Measurements from ENCODE around the gene CIAPIN1. TPM values are rescaled to one million over a fixed set of nuclear protein-coding genes. Genes with fewer than 3 reads are reported as not detected.
A peak's percentile ranks its signal among the peaks of the same experiment; 100 is the strongest.

The CIAPIN1 gene
- total RNA-seq, 1 experiment from 2014 or later: 82.8 TPM

DNA sequence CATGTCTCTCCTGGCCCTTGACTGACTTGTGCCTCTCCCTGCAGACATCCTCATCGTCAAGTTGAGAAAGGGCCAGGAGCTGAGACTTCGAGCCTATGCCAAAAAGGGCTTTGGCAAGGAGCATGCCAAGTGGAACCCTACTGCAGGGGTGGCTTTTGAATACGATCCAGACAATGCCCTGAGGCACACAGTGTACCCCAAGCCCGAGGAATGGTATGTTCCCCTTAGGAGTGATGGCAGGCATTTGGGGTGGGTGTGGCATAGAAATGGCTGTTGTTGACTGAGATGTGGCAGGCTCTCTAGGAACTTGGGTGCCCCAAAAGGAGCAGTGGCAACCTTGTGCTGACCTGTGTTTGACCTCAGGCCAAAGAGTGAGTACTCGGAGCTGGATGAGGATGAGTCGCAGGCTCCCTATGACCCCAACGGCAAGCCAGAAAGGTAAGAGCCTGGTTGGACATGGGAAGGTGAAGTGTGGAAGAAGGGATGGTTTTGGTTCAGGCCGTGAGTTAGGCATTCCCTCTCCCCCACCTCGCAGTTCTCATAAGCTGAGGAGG lies 22.8 kb upstream of the CIAPIN1 start:
- Mint-ChIP-seq H3K27ac (no peak overlapping the region), H3K36me3 (ENCODE audit: insufficient read depth in 1 of 3, low read depth in 3 of 3) (peaks cover 38 to 71% (median 65%) of the 10 kb centered on the region in 3 experiments), H3K27me3 (ENCODE audit: low read depth) (no peaks in the 10 kb centered on the region), H3K9me3 (no peaks in the 10 kb centered on the region), H3K4me3 (no peak overlapping the region), H3K4me1 (peaks cover 20 to 21% of the 10 kb centered on the region in 2 experiments)
- Histone ChIP-seq H2BK120ac (ENCODE audit: low read depth, low read length, poor library complexity, severe bottlenecking) (no peak overlapping the region), H3K9ac (ENCODE audit: extremely low read depth, insufficient read length, low read length) (no peak overlapping the region), H3K4me2 (ENCODE audit: insufficient read depth, insufficient read length, low read length) (no peak overlapping the region), H3K79me2 (ENCODE audit: insufficient read depth, low read length) (no peaks in the 10 kb centered on the region), H3K14ac (ENCODE audit: insufficient read depth, low read length) (no peak overlapping the region), H4K5ac (ENCODE audit: insufficient read length, low read depth, low read length) (no peak overlapping the region), H3K27ac (ENCODE audit: insufficient read length, low read depth, low read length) (no peak overlapping the region), H2BK15ac (ENCODE audit: low read depth, low read length) (no peak overlapping the region), H2AK5ac (ENCODE audit: insufficient read length, low read length) (no peak overlapping the region), H3K56ac (ENCODE audit: insufficient read length, low read depth, low read length) (no peak overlapping the region), H2BK20ac (ENCODE audit: low read depth, low read length, poor library complexity, severe bottlenecking) (no peak overlapping the region), H4K91ac (ENCODE audit: insufficient read length, low read depth, low read length) (no peak overlapping the region), H3K4ac (ENCODE audit: low read depth, low read length) (no peak overlapping the region), H3K23me2 (ENCODE audit: insufficient read length, low read depth, low read length, poor library complexity, severe bottlenecking) (no peaks in the 10 kb centered on the region), H2BK5ac (ENCODE audit: insufficient read length, low read length) (no peak overlapping the region), H2BK12ac (ENCODE audit: insufficient read length, low read depth, low read length) (no peak overlapping the region), H4K8ac (replicated peaks; ENCODE audit: insufficient read length, low read depth, low read length) (no peak overlapping the region), H4K20me1 (ENCODE audit: control insufficient read depth, insufficient read depth, insufficient read length) (no peaks in the 10 kb centered on the region), H3K18ac (ENCODE audit: insufficient read length, low read depth, low read length) (no peak overlapping the region), H3K79me1 (ENCODE audit: insufficient read depth, low read depth, low read length, poor library complexity, severe bottlenecking) (no peaks in the 10 kb centered on the region), H3T11ph (ENCODE audit: low read length) (no peak overlapping the region), H3K9me3 (ENCODE audit: control insufficient read depth, low read depth, low read length) (no peaks in the 10 kb centered on the region), H3K23ac (ENCODE audit: insufficient read length, low read depth, low read length) (no peak overlapping the region), H2AFZ (ENCODE audit: low read length) (no peak overlapping the region), H3K27me3 (ENCODE audit: insufficient read depth, low read length) (no peaks in the 10 kb centered on the region), H3K4me1 (ENCODE audit: insufficient read depth, low read length) (peaks cover 14% of the 10 kb centered on the region; the same call in 1 of the 2 replicates)
- DNase-seq: peak; percentile 15
- no CpG with 5 or more reads among the region's 9 CpGs for WGBS (ENCODE audit: extremely low coverage, insufficient read length, low lambda C conversion rate)
- no peak for TF ChIP-seq CTCF (conservative IDR thresholded peaks at IDR 0.05)

All from H9 (cell line).